Naive thymus-derived CD4-positive, alpha-beta T cell (primary cell): ENCODE data around the gene ITGA3. TPM values are rescaled to one million over a fixed set of nuclear protein-coding genes. Genes with fewer than 3 reads are reported as not detected.

Experiments used
- ATAC-seq: fragments of 150-1000 bp; cut with Tn5 transposase; 2 replicates; pipeline ENCODE4 v1.10.0; 2021; ENCODE audit warnings: mild to moderate bottlenecking, moderate library complexity
- CTCF ChIA-PET: fragments of 350-600 bp; sonication (Branson Sonifier 250); formaldehyde crosslinking; loops from one replicate; lab custom pipeline; 2021; ENCODE audit warnings: antibody characterized with exemption; lab: Charles Lee
- POLR2A ChIA-PET: fragments of 350-600 bp; sonication (Branson Sonifier 250); formaldehyde crosslinking; loops from one replicate; lab custom pipeline; 2021; ENCODE audit warnings: antibody characterized with exemption, inconsistent platforms; lab: Charles Lee
- DNase-seq, 9 donors: peaks; one replicate each; pipeline versions ENCODE4 v3.0.0 to v3.0.0-alpha.2; 2020 to 2022; ENCODE audit warnings: mixed read lengths in 1 of 9
- H3K27ac ChIP-seq: one replicate; pipeline ENCODE4 v1.7.0; 2013; ENCODE audit warnings: mild to moderate bottlenecking, low read depth, low read length, moderate library complexity
- H3K27me3 ChIP-seq, 2 donors: one replicate each; pipeline ENCODE4 v1.7.0; 2013; ENCODE audit warnings: low read length in 2 of 2, mild to moderate bottlenecking in 2 of 2, moderate library complexity in 2 of 2; ENCODE audit not compliant: control insufficient read depth in 2 of 2, insufficient read depth in 2 of 2
- H3K36me3 ChIP-seq, 3 experiments: 1 replicate in 2 of 3; 2 replicates in 1 of 3; pipeline ENCODE4 v1.7.0; 2013; ENCODE audit warnings: low read length in 3 of 3, mild to moderate bottlenecking in 3 of 3, moderate library complexity in 1 of 3; ENCODE audit not compliant: insufficient read depth in 3 of 3, control insufficient read depth in 2 of 3
- H3K4me1 ChIP-seq, 2 donors: one replicate each; pipeline ENCODE4 v1.7.0; 2013; ENCODE audit warnings: low read length in 2 of 2, mild to moderate bottlenecking in 2 of 2, moderate library complexity in 1 of 2; ENCODE audit not compliant: control insufficient read depth in 2 of 2, insufficient read depth in 2 of 2
- H3K4me3 ChIP-seq: 2 replicates; pipeline ENCODE4 v1.7.0; 2013; ENCODE audit warnings: mild to moderate bottlenecking, low read length
- H3K9me3 ChIP-seq, 3 experiments: 1 replicate in 2 of 3; 2 replicates in 1 of 3; pipeline ENCODE4 v1.7.0; 2013; ENCODE audit warnings: low read length in 3 of 3; ENCODE audit not compliant: control insufficient read depth in 2 of 3
- H3K27ac Mint-ChIP-seq, 9 donors: one replicate each; pipeline ENCODE4 v1.8.0; 2020 to 2022; ENCODE audit warnings: mixed read lengths in 9 of 9, mild to moderate bottlenecking in 8 of 9, moderate library complexity in 5 of 9, inconsistent platforms in 2 of 9
- H3K27me3 Mint-ChIP-seq, 5 donors: one replicate each; pipeline ENCODE4 v1.8.0; 2021 to 2022; ENCODE audit warnings: mixed read lengths in 5 of 5, mild to moderate bottlenecking in 1 of 5
- H3K36me3 Mint-ChIP-seq, 5 donors: one replicate each; pipeline ENCODE4 v1.8.0; 2020 to 2022; ENCODE audit warnings: mixed read lengths in 5 of 5, mild to moderate bottlenecking in 3 of 5, inconsistent platforms in 1 of 5
- H3K4me1 Mint-ChIP-seq, 7 donors: one replicate each; pipeline ENCODE4 v1.8.0; 2020 to 2022; ENCODE audit warnings: mixed read lengths in 7 of 7, mild to moderate bottlenecking in 3 of 7, inconsistent platforms in 1 of 7
- H3K4me3 Mint-ChIP-seq, 10 donors: one replicate each; pipeline ENCODE4 v1.8.0; 2020 to 2022; ENCODE audit warnings: mild to moderate bottlenecking in 10 of 10, mixed read lengths in 10 of 10, moderate library complexity in 6 of 10, inconsistent platforms in 2 of 10
- H3K9me3 Mint-ChIP-seq, 11 donors: one replicate each; pipeline ENCODE4 v1.8.0; 2020 to 2022; ENCODE audit warnings: mixed read lengths in 11 of 11, mild to moderate bottlenecking in 4 of 11, inconsistent platforms in 1 of 11, moderate library complexity in 1 of 11
- intact Hi-C, 2 donors: fragments of 100-400 bp; cut with micrococcal nuclease; formaldehyde crosslinking; loops; one replicate each; pipeline ENCODE4 v1.15.1; 2023
- polyA plus RNA-seq, 2 donors: library from polyadenylated mRNA; unstranded; fragments of 300-500 nt; fragmentation: Illumina TruSeq; gene quantifications; one replicate each; pipeline ENCODE4 v1.2.3, GENCODE V29; 2021
- total RNA-seq, 6 experiments: library from RNA in 5 of 6; stranded (reverse) in 5 of 6; gene quantifications; 1 replicate in 5 of 6; 2 replicates in 1 of 6; pipeline ENCODE4 v1.2.3 and lab custom pipeline; 2021 to 2026

ITGA3 gene
- total and polyA plus RNA-seq, 7 experiments from 2014 or later = 1.4 to 14.6 (median 5.4) TPM

GRCh38 chr17:50102164-50102991 lies 46.5 kb downstream of the ITGA3 start:
- Histone ChIP-seq H3K27ac (no peak overlapping the region), H3K4me3 (no peak overlapping the region), H3K36me3 (peaks cover 0 to 90% (median 0%) of the 10 kb centered on the region in 3 experiments), H3K9me3 (no peaks in the 10 kb centered on the region), H3K27me3 (no peaks in the 10 kb centered on the region), H3K4me1 (no peaks in the 10 kb centered on the region)
- H3K27me3 Mint-ChIP-seq = no peaks in the 10 kb centered on the region
- ATAC-seq (no peak), DNase-seq (no peak)
- H3K4me1 Mint-ChIP-seq = peaks cover 0 to 25% (median 19%) of the 10 kb centered on the region in 7 donors
- intact Hi-C loops = no loop called here
- no peak overlapping the region for H3K27ac Mint-ChIP-seq
- ChIA-PET POLR2A (no interaction called here), CTCF (interaction anchor here (1.1 kb wide), 1 partner anchor 8 kb away, joined by 4 read pairs; no protein-coding TSS in a partner anchor)
- peaks cover 2 to 32% (median 7%) of the 10 kb centered on the region in 5 donors for H3K36me3 Mint-ChIP-seq
- no peak overlapping the region for H3K4me3 Mint-ChIP-seq
- H3K9me3 Mint-ChIP-seq = no peaks in the 10 kb centered on the region

GRCh38 chr17:50103252-50103651 lies 47.3 kb downstream of the ITGA3 start:
- ATAC-seq (no peak), DNase-seq (no peak)
- H3K4me3 Mint-ChIP-seq = no peak overlapping the region
- no peaks in the 10 kb centered on the region for H3K27me3 ChIP-seq
- H3K4me3 ChIP-seq = no peak overlapping the region
- no peak overlapping the region for H3K27ac ChIP-seq
- H3K4me1 Mint-ChIP-seq = peaks cover 0 to 21% (median 17%) of the 10 kb centered on the region in 7 donors
- peaks cover 2 to 29% (median 7%) of the 10 kb centered on the region in 5 donors for H3K36me3 Mint-ChIP-seq
- H3K9me3 ChIP-seq = no peaks in the 10 kb centered on the region
- H3K9me3 Mint-ChIP-seq = no peaks in the 10 kb centered on the region
- H3K27me3 Mint-ChIP-seq = no peaks in the 10 kb centered on the region
- peak overlapping the region in 1 of 9 donors; percentile 52 for H3K27ac Mint-ChIP-seq
- H3K4me1 ChIP-seq = no peaks in the 10 kb centered on the region
- peaks cover 0 to 90% (median 0%) of the 10 kb centered on the region in 3 experiments for H3K36me3 ChIP-seq
- ChIA-PET CTCF (no interaction called here), POLR2A (no interaction called here)
- intact Hi-C loops = no loop called here

- Mint-ChIP-seq H3K27ac (no peak overlapping the region), H3K36me3 (peaks cover 0 to 28% (median 3%) of the 10 kb centered on the region in 5 donors), H3K9me3 (no peaks in the 10 kb centered on the region), H3K27me3 (no peaks in the 10 kb centered on the region), H3K4me1 (peaks cover 0 to 14% (median 11%) of the 10 kb centered on the region in 7 donors), H3K4me3 (no peak overlapping the region)
- POLR2A ChIA-PET = no interaction called here
- DNase-seq (no peak), ATAC-seq (no peak)
- no peak overlapping the region for H3K27ac ChIP-seq
- CTCF ChIA-PET = interaction anchor here (1.0 kb wide), 1 partner anchor 10 kb away, joined by 3 read pairs; no protein-coding TSS in a partner anchor
- no peaks in the 10 kb centered on the region for H3K4me1 ChIP-seq
- no peak overlapping the region for H3K4me3 ChIP-seq
- H3K9me3 ChIP-seq = no peaks in the 10 kb centered on the region
- H3K36me3 ChIP-seq = peaks cover 0 to 90% (median 0%) of the 10 kb centered on the region in 3 experiments
- intact Hi-C loops = no loop called here
- H3K27me3 ChIP-seq = no peaks in the 10 kb centered on the region
Observed at GRCh38 chr17:50103941-50104340, 48.0 kb downstream of the ITGA3 start.

GRCh38 chr17:50105811-50106210 lies 49.9 kb downstream of the ITGA3 start:
- H3K36me3 ChIP-seq = peaks cover 0 to 93% (median 0%) of the 10 kb centered on the region in 3 experiments

GRCh38 chr17:50106393-50107131 lies 50.7 kb downstream of the ITGA3 start:
- Histone ChIP-seq H3K36me3 (peaks cover 0 to 89% (median 0%) of the 10 kb centered on the region in 3 experiments), H3K4me1 (no peaks in the 10 kb centered on the region), H3K9me3 (no peaks in the 10 kb centered on the region), H3K27me3 (no peaks in the 10 kb centered on the region), H3K27ac (no peak overlapping the region), H3K4me3 (no peak overlapping the region)
- Mint-ChIP-seq H3K36me3 (peaks cover 2 to 20% (median 3%) of the 10 kb centered on the region in 5 donors), H3K9me3 (no peaks in the 10 kb centered on the region), H3K27ac (peak overlapping the region in 2 of 9 donors; percentile 25 to 28), H3K27me3 (no peaks in the 10 kb centered on the region), H3K4me3 (no peak overlapping the region), H3K4me1 (peaks cover 0 to 2% (median 0%) of the 10 kb centered on the region in 7 donors)
- ATAC-seq (no peak), DNase-seq (no peak)
- intact Hi-C loops = no loop called here
- ChIA-PET POLR2A (no interaction called here), CTCF (no interaction called here)

More at GRCh38 chr17:50105811-50106210, 49.9 kb downstream of the ITGA3 start:
- Histone ChIP-seq H3K27me3 (no peaks in the 10 kb centered on the region), H3K4me1 (no peaks in the 10 kb centered on the region), H3K27ac (no peak overlapping the region), H3K9me3 (no peaks in the 10 kb centered on the region), H3K4me3 (no peak overlapping the region)
- CTCF ChIA-PET = no interaction called here
- H3K9me3 Mint-ChIP-seq = no peaks in the 10 kb centered on the region
- no peak for DNase-seq
- intact Hi-C loops = no loop called here
- POLR2A ChIA-PET = no interaction called here
- peaks cover 0 to 2% (median under 1%) of the 10 kb centered on the region in 7 donors for H3K4me1 Mint-ChIP-seq
- H3K27ac Mint-ChIP-seq = no peak overlapping the region
- no peaks in the 10 kb centered on the region for H3K27me3 Mint-ChIP-seq
- peaks cover 2 to 21% (median 3%) of the 10 kb centered on the region in 5 donors for H3K36me3 Mint-ChIP-seq
- no peak overlapping the region for H3K4me3 Mint-ChIP-seq
- ATAC-seq = no peak

GRCh38 chr17:50107790-50108414 lies 52.0 kb downstream of the ITGA3 start:
- intact Hi-C loops = no loop called here
- Mint-ChIP-seq H3K4me1 (peaks cover 0 to 2% (median 0%) of the 10 kb centered on the region in 7 donors), H3K27me3 (no peaks in the 10 kb centered on the region), H3K27ac (peak overlapping the region in 2 of 9 donors; percentile 12 to 19), H3K36me3 (peaks cover 2 to 20% (median 3%) of the 10 kb centered on the region in 5 donors), H3K9me3 (no peaks in the 10 kb centered on the region), H3K4me3 (no peak overlapping the region)
- H3K36me3 ChIP-seq = peaks cover 0 to 76% (median 0%) of the 10 kb centered on the region in 3 experiments
- POLR2A ChIA-PET = interaction anchor here (0.8 kb wide), 1 partner anchor 12 kb away, joined by 4 read pairs; no protein-coding TSS in a partner anchor
- H3K9me3 ChIP-seq = no peaks in the 10 kb centered on the region
- H3K4me1 ChIP-seq = no peaks in the 10 kb centered on the region
- DNase-seq (no peak), ATAC-seq (no peak)
- H3K27me3 ChIP-seq = no peaks in the 10 kb centered on the region
- CTCF ChIA-PET = interaction anchor here (1.7 kb wide), 1 partner anchor 14 kb away, joined by 4 read pairs; no protein-coding TSS in a partner anchor
- no peak overlapping the region for H3K27ac ChIP-seq
- H3K4me3 ChIP-seq = no peak overlapping the region
